22Rv1 (cell line): ENCODE data around the gene SEC22C.

Experiments
- H3K27ac ChIP-seq: fragments of 450-650 bp; 2 replicates; pipeline ENCODE4 v1.5.1; 2017
- CTCF ChIP-seq: fragments of 450-650 bp; IDR thresholded peaks from 2 replicates; pipeline ENCODE4 v1.5.1; 2017; ENCODE audit warnings: mild to moderate bottlenecking
- ZFX ChIP-seq: fragments of 450-650 bp; IDR thresholded peaks from 2 replicates; pipeline ENCODE4 v1.6.1; 2017; ENCODE audit warnings: antibody characterized with exemption, borderline replicate concordance

Gene SEC22C

GRCh38 chr3:42511201-42511600 lies 70.6 kb downstream of the SEC22C start:
- no peak for TF ChIP-seq CTCF
- no peak for TF ChIP-seq ZFX
- no peak overlapping the region for H3K27ac ChIP-seq

- TF ChIP-seq CTCF (no peak), ZFX (no peak)
Measured at GRCh38 chr3:42510325-42510724, 71.4 kb downstream of the SEC22C start.

GRCh38 chr3:42509111-42509510 lies 72.7 kb downstream of the SEC22C start:
- no peak overlapping the region for H3K27ac ChIP-seq
- TF ChIP-seq ZFX (no peak), CTCF (no peak)

More at GRCh38 chr3:42510325-42510724, 71.4 kb downstream of the SEC22C start:
- no peak overlapping the region for H3K27ac ChIP-seq

- H3K27ac ChIP-seq = no peak overlapping the region
- no peak for TF ChIP-seq ZFX
- no peak for TF ChIP-seq CTCF
Measured at GRCh38 chr3:42508562-42508961, 73.2 kb downstream of the SEC22C start.

- no peak for TF ChIP-seq ZFX
Measured at GRCh38 chr3:42507761-42508335, 73.9 kb downstream of the SEC22C start.

GRCh38 chr3:42507252-42507651 lies 74.5 kb downstream of the SEC22C start:
- H3K27ac ChIP-seq = peak overlapping the region; percentile 62
- TF ChIP-seq ZFX (no peak), CTCF (no peak)

More at GRCh38 chr3:42507761-42508335, 73.9 kb downstream of the SEC22C start:
- H3K27ac ChIP-seq = peak overlapping the region; percentile 62

- H3K27ac ChIP-seq = peak overlapping the region; percentile 62; the same call in 1 of the 2 replicates
Measured at GRCh38 chr3:42505849-42506410, 75.8 kb downstream of the SEC22C start.

More at GRCh38 chr3:42505849-42506410, 75.8 kb downstream of the SEC22C start:
- TF ChIP-seq CTCF (no peak), ZFX (no peak)
